ENCODE measurements around the gene GPER1. TPM values are rescaled to one million over a fixed set of nuclear protein-coding genes. Genes with fewer than 3 reads are reported as not detected.

GPER1 gene
- total RNA-seq, 1 donor from 2014 or later = 1.2 TPM

DNA sequence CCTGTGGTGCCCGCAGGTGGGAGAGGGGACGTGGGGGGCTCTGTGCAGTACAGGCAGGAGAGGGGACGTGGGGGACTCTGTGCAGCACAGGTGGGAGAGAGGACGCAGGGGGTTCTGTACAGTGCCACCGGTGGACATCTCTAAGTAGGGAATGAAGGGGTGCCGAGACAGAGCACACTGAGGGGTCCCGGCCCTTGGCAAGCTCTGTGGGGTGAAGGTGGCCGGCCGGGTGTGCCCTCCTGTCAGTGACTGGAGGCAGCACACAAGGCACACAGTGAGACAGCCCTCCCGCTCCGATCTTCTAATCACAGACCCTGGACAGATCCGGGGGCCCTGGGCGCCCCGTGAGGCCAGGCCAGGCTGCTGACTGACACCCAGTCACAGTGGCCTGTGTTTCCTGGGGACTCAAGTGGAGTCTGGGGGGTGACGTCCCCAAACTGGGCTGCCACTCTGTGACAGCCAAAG is 32.4 kb upstream of the GPER1 start:
- TF ChIP-seq, protein P1, sequence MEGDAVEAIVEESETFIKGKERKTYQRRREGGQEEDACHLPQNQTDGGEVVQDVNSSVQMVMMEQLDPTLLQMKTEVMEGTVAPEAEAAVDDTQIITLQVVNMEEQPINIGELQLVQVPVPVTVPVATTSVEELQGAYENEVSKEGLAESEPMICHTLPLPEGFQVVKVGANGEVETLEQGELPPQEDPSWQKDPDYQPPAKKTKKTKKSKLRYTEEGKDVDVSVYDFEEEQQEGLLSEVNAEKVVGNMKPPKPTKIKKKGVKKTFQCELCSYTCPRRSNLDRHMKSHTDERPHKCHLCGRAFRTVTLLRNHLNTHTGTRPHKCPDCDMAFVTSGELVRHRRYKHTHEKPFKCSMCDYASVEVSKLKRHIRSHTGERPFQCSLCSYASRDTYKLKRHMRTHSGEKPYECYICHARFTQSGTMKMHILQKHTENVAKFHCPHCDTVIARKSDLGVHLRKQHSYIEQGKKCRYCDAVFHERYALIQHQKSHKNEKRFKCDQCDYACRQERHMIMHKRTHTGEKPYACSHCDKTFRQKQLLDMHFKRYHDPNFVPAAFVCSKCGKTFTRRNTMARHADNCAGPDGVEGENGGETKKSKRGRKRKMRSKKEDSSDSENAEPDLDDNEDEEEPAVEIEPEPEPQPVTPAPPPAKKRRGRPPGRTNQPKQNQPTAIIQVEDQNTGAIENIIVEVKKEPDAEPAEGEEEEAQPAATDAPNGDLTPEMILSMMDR (IDR thresholded peaks at IDR 0.05) = no peak
- TF ChIP-seq EZH2 (IDR thresholded peaks at IDR 0.05) (no peak), EZH2phosphoT487 (IDR thresholded peaks at IDR 0.05) (no peak)
- Mint-ChIP-seq H3K4me3 (no peak overlapping the region), H3K36me3 (peaks cover 5% of the 10 kb centered on the region), H3K4me1 (peaks cover 35% of the 10 kb centered on the region), H3K9me3 (no peaks in the 10 kb centered on the region), H3K27ac (no peak overlapping the region), H3K27me3 (ENCODE audit: insufficient read depth, low read depth) (peaks cover 7% of the 10 kb centered on the region)
- no peaks in the 10 kb centered on the region for H3K9me3 ChIP-seq (ENCODE audit: low read depth)
- H3K4me2 ChIP-seq = no peak overlapping the region
- H3K4me3 ChIP-seq = no peak overlapping the region
- H3K27me3 ChIP-seq = no peaks in the 10 kb centered on the region
- no peak overlapping the region for H2AFZ ChIP-seq (replicated peaks)
- H3K4me1 ChIP-seq = peaks cover 44% of the 10 kb centered on the region
- peaks cover 9% of the 10 kb centered on the region for H3K79me2 ChIP-seq (ENCODE audit: low read depth)
- H3K36me3 ChIP-seq = no peaks in the 10 kb centered on the region
- H3K9ac ChIP-seq = no peak overlapping the region
- peaks cover 26% of the 10 kb centered on the region for H3F3A ChIP-seq (ENCODE audit: low read depth)
- DNase-seq (ENCODE audit: low spot score) = no peak
- H4K20me1 ChIP-seq (ENCODE audit: low read depth) = peaks cover 7% of the 10 kb centered on the region
- H3K27ac ChIP-seq = no peak overlapping the region

DNA sequence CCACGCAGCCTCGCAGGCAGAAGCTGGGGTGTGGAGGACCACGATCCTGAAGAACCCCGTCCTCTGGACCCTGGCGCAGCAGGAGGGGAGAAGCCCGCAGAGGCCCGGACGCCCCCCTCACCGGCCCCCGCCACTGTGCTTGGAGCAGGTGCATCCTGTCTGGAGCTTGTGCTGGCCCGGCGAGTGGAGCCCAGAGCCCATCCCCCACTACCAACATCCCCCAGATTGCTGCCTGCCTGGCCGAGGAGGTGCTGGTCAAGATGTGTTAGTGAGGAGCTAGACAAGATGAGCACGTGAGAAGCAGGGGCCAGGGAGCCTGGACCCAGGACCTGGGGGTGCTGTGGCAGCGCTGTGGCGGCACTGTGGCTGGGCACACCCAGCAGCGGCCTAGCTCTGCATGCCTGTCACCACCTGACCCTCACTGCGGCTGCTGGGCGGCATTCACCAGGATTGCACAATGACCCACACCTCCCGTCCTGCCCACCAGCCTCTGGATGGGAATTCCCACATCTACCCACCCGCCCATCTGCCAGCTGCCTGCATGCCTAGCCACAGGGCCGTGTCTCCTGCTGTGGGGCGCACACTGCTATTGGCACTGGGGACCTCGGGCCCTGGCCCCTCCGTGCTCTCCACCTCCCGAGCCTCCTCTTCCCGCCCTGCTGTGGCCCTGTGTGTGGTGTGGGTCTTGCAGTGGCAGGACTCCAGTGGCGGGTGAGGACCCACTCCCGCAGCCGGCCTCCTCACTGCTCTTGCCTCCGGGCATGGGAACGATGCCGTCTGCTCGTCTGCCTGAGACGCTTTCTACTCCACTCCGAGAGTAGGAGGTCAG is 31.7 kb upstream of the GPER1 start:
- no peak overlapping the region for H3K27ac ChIP-seq
- Mint-ChIP-seq H3K4me1 (peaks cover 35% of the 10 kb centered on the region), H3K36me3 (peaks cover 5% of the 10 kb centered on the region), H3K27me3 (ENCODE audit: insufficient read depth, low read depth) (peaks cover 7% of the 10 kb centered on the region), H3K9me3 (no peaks in the 10 kb centered on the region), H3K4me3 (no peak overlapping the region), H3K27ac (no peak overlapping the region)
- H2AFZ ChIP-seq (replicated peaks) = no peak overlapping the region
- no peak overlapping the region for H3K4me3 ChIP-seq
- H3K9ac ChIP-seq = no peak overlapping the region
- no peak for TF ChIP-seq EZH2phosphoT487 (IDR thresholded peaks at IDR 0.05)
- TF ChIP-seq EZH2 (IDR thresholded peaks at IDR 0.05) = no peak
- TF ChIP-seq, protein P1 (IDR thresholded peaks at IDR 0.05) = no peak
- H3K9me3 ChIP-seq (ENCODE audit: low read depth) = no peaks in the 10 kb centered on the region
- peaks cover 12% of the 10 kb centered on the region for H4K20me1 ChIP-seq (ENCODE audit: low read depth)
- H3K4me1 ChIP-seq = peaks cover 50% of the 10 kb centered on the region
- H3K79me2 ChIP-seq (ENCODE audit: low read depth) = peaks cover 9% of the 10 kb centered on the region
- H3K4me2 ChIP-seq = no peak overlapping the region
- H3K36me3 ChIP-seq = no peaks in the 10 kb centered on the region
- H3K27me3 ChIP-seq = no peaks in the 10 kb centered on the region
- peaks cover 26% of the 10 kb centered on the region for H3F3A ChIP-seq (ENCODE audit: low read depth)
- no peak for DNase-seq (ENCODE audit: low spot score)

DNA sequence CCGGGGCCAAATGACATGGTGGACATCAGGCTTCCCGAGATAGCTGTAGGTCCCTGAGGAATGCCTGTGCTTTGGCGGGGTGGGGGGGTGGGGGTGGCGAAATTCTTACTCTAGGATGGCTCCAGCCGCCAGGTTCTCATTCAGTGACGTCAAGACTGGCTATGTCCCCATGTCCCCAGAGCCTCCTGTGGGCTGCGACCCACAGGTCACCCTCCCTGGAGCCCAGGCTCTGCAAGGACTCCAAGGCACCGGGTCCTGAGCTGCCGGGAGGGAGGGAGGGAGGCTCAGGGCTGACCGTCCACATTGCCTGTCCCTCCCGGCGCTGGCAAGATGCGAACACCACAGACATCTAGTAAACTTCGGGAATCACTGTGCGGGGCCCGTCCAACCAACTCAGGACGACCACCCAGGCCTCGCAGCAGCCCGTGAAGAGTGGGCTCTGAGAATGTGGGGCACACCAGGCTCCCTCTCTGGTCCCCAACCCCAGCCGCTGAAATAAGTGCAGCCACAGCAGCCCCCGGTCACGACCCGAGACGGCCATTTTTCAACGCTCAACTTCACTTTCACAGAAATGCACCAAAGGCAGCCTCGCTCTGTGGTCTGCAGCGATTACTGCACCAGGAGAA is 31.0 kb upstream of the GPER1 start:
- H3K27ac Mint-ChIP-seq = no peak overlapping the region

More for the DNA sequence above, 31.0 kb upstream of the GPER1 start:
- peaks cover 18% of the 10 kb centered on the region for H4K20me1 ChIP-seq (ENCODE audit: low read depth)
- peaks cover 7% of the 10 kb centered on the region for H3K79me2 ChIP-seq (ENCODE audit: low read depth)
- no peak overlapping the region for H3K4me2 ChIP-seq
- DNase-seq (ENCODE audit: low spot score) = no peak
- Mint-ChIP-seq H3K4me1 (peaks cover 34% of the 10 kb centered on the region), H3K9me3 (no peaks in the 10 kb centered on the region), H3K4me3 (no peak overlapping the region), H3K27me3 (ENCODE audit: insufficient read depth, low read depth) (peaks cover 7% of the 10 kb centered on the region), H3K36me3 (peaks cover 5% of the 10 kb centered on the region)
- H3K36me3 ChIP-seq = no peaks in the 10 kb centered on the region
- no peaks in the 10 kb centered on the region for H3K9me3 ChIP-seq (ENCODE audit: low read depth)
- no peak overlapping the region for H2AFZ ChIP-seq (replicated peaks)
- no peaks in the 10 kb centered on the region for H3K27me3 ChIP-seq
- H3K27ac ChIP-seq = no peak overlapping the region
- peaks cover 53% of the 10 kb centered on the region for H3K4me1 ChIP-seq
- peaks cover 26% of the 10 kb centered on the region for H3F3A ChIP-seq (ENCODE audit: low read depth)
- no peak overlapping the region for H3K9ac ChIP-seq
- no peak overlapping the region for H3K4me3 ChIP-seq
- TF ChIP-seq EZH2phosphoT487 (IDR thresholded peaks at IDR 0.05) = no peak
